ENCODE data around the gene FAM120B. TPM values are rescaled to one million over a fixed set of nuclear protein-coding genes. Genes with fewer than 3 reads are reported as not detected.

Gene FAM120B
- total RNA-seq, 1 donor from 2014 or later, result 19.7 TPM

- no peaks in the 10 kb centered on the region for H3K36me3 Mint-ChIP-seq
- no peak overlapping the region for H3K4me3 Mint-ChIP-seq
- peaks cover 10% of the 10 kb centered on the region for H3K27me3 Mint-ChIP-seq (ENCODE audit: insufficient read depth, low read depth)
- no peaks in the 10 kb centered on the region for H3K36me3 ChIP-seq
- no peak for DNase-seq (ENCODE audit: low spot score)
- H3K9me3 Mint-ChIP-seq, result no peaks in the 10 kb centered on the region
- H4K20me1 ChIP-seq (ENCODE audit: low read depth), result no peaks in the 10 kb centered on the region
- H3K9me3 ChIP-seq (ENCODE audit: low read depth), result no peaks in the 10 kb centered on the region
- no peak overlapping the region for H3K27ac ChIP-seq
- no peak overlapping the region for H2AFZ ChIP-seq (replicated peaks)
- peaks cover 50% of the 10 kb centered on the region for H3K4me1 Mint-ChIP-seq
- TF ChIP-seq CTCF (IDR thresholded peaks at IDR 0.05) (no peak), EZH2 (IDR thresholded peaks at IDR 0.05) (no peak), EZH2phosphoT487 (IDR thresholded peaks at IDR 0.05) (no peak)
- H3K4me1 ChIP-seq, result peaks cover 32% of the 10 kb centered on the region
- peaks cover 17% of the 10 kb centered on the region for H3F3A ChIP-seq (ENCODE audit: low read depth)
- H3K9ac ChIP-seq, result no peak overlapping the region
- peak overlapping the region; percentile 99 for H3K27ac Mint-ChIP-seq
- no peaks in the 10 kb centered on the region for H3K79me2 ChIP-seq (ENCODE audit: low read depth)
- H3K4me3 ChIP-seq, result no peak overlapping the region
- no peaks in the 10 kb centered on the region for H3K27me3 ChIP-seq
- H3K4me2 ChIP-seq, result peak overlapping the region; percentile 64
Measured at GRCh38 chr6:170265655-170266054, 40.9 kb upstream of the FAM120B start.

GRCh38 chr6:170266061-170266825 is 40.3 kb upstream of the FAM120B start:
- no peaks in the 10 kb centered on the region for H3K79me2 ChIP-seq (ENCODE audit: low read depth)
- no peak overlapping the region for H3K4me3 ChIP-seq
- DNase-seq (ENCODE audit: low spot score), result peak; percentile 35
- no peak overlapping the region for H3K27ac ChIP-seq
- H3K9me3 ChIP-seq (ENCODE audit: low read depth), result no peaks in the 10 kb centered on the region
- peaks cover 9% of the 10 kb centered on the region for H3K27me3 Mint-ChIP-seq (ENCODE audit: insufficient read depth, low read depth)
- H3K27me3 ChIP-seq, result no peaks in the 10 kb centered on the region
- H3K4me2 ChIP-seq, result peak overlapping the region; percentile 64
- peaks cover 17% of the 10 kb centered on the region for H3F3A ChIP-seq (ENCODE audit: low read depth)
- peak overlapping the region; percentile 99 for H3K27ac Mint-ChIP-seq
- H3K9ac ChIP-seq, result no peak overlapping the region
- H2AFZ ChIP-seq (replicated peaks), result no peak overlapping the region
- peaks cover 32% of the 10 kb centered on the region for H3K4me1 ChIP-seq
- H3K4me1 Mint-ChIP-seq, result peaks cover 50% of the 10 kb centered on the region
- no peak for TF ChIP-seq CTCF (IDR thresholded peaks at IDR 0.05)
- no peak for TF ChIP-seq EZH2phosphoT487 (IDR thresholded peaks at IDR 0.05)
- no peak for TF ChIP-seq EZH2 (IDR thresholded peaks at IDR 0.05)
- H3K36me3 ChIP-seq, result no peaks in the 10 kb centered on the region
- H3K9me3 Mint-ChIP-seq, result no peaks in the 10 kb centered on the region
- no peaks in the 10 kb centered on the region for H4K20me1 ChIP-seq (ENCODE audit: low read depth)
- peak overlapping the region; percentile 47 for H3K4me3 Mint-ChIP-seq
- H3K36me3 Mint-ChIP-seq, result no peaks in the 10 kb centered on the region

GRCh38 chr6:170267688-170268087 is 38.9 kb upstream of the FAM120B start:
- no peaks in the 10 kb centered on the region for H3K36me3 Mint-ChIP-seq
- H3K4me1 Mint-ChIP-seq, result peaks cover 53% of the 10 kb centered on the region
- TF ChIP-seq EZH2phosphoT487 (IDR thresholded peaks at IDR 0.05) (no peak), EZH2 (IDR thresholded peaks at IDR 0.05) (no peak), CTCF (IDR thresholded peaks at IDR 0.05) (no peak)
- H3K27ac Mint-ChIP-seq, result peak overlapping the region; percentile 82
- no peak for DNase-seq (ENCODE audit: low spot score)
- Histone ChIP-seq H2AFZ (replicated peaks) (no peak overlapping the region), H3K27ac (no peak overlapping the region), H3K9me3 (ENCODE audit: low read depth) (no peaks in the 10 kb centered on the region), H4K20me1 (ENCODE audit: low read depth) (no peaks in the 10 kb centered on the region), H3K9ac (no peak overlapping the region), H3K79me2 (ENCODE audit: low read depth) (no peaks in the 10 kb centered on the region), H3K4me2 (no peak overlapping the region), H3K27me3 (no peaks in the 10 kb centered on the region), H3K4me3 (no peak overlapping the region), H3K4me1 (peaks cover 32% of the 10 kb centered on the region), H3K36me3 (no peaks in the 10 kb centered on the region), H3F3A (ENCODE audit: low read depth) (peaks cover 17% of the 10 kb centered on the region)
- H3K9me3 Mint-ChIP-seq, result no peaks in the 10 kb centered on the region
- H3K4me3 Mint-ChIP-seq, result no peak overlapping the region
- H3K27me3 Mint-ChIP-seq (ENCODE audit: insufficient read depth, low read depth), result peaks cover 6% of the 10 kb centered on the region
